GM18508 (cell line): ENCODE data around the gene TIMP3.
"Not testable (repeated sequence)": the region's sequence is repeated elsewhere in the genome, so short reads cannot be mapped to it uniquely, and the experiment has no call there.

ENCODE experiments used
- ATAC-seq: cut with Tn5 transposase; IDR thresholded peaks from one replicate; pipeline ENCODE4 v1.9.1; 2021; ENCODE audit warnings: moderate number of reproducible peaks; ENCODE audit not compliant: insufficient read depth, unreplicated experiment

TIMP3 gene

DNA sequence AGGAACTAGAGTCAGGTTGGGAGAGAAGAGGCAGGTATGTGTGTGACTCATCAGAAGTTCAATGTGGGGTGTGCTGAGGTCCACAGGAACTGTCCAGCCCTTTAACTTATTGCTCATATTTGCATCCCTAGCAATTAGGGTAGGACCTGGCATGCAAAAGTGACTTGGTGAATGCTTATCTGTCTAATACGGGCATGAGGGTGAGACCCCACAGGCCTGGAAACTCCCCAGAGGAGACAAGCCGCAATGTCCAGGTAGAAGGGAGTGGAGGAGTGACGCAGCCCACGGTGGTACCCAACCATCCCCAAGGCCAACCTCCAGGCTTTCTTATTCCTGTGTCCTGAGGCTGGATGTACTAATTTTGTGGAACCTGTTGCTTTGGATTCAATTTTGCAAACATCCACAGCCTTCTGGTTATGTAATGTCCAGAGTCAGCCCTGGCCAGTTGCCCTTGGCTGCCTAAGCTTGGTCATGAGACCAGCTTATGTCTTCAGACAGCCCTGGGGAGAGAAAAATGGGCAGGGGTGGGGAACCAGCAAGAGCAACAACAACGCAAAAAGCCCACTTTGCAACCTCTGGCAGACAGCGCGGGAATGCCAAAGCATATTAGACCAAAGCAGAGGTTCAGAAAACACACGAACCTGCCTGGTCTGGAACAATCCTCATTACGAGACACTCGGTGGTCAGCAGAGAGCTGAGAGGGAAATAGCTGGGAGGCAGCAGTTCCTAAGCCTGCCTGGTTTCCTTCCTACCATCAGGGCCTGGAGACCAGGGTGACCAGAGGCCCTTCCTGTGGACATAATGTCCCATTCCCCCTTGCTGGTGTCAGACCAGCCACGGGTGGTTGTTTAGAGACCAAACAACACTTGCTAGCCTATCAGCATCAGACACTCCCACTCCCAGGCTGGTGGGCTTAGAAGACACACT is 49.3 kb downstream of the TIMP3 start:
- no peak for ATAC-seq

DNA sequence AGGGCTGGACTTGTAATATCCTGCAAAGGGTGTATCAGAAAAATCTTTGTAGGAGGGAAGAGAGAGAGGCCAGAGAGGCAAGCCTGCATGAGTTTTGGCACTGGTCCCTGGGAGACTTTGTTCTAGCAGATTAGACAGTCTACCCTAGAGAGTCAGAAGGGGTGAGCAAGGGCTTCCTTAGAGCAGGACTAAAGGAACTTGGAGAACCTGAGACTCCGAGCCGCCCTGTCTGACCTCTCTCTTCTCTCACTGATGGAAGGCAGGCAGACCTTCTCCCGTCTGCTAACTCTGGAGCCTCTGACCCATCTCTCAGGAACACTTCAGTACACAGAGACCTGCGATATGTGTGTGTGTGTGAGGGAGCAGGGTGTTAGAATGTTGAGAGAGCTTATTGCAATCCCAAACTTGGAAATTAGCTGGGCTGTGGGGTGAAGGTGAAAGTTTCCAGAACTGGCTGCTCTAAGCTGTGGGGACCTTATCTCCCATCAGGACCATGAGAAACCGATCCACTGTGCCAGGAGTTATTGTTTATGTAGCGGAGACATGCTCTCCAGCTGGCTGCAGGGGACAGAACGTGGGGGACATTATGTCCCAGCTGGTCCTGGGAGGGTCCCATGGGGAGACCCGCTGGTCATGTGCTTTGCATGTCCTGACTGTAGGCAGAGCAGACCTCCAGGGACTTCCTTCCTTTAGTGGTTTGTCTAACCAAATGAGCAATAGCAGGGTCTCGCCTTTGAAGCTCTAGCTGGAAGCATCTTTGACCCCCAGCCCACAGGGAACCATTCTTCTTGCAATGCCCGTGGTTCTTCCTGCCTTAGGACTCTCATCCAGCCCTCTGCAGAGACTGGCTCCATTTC is 51.1 kb downstream of the TIMP3 start:
- no peak for ATAC-seq

DNA sequence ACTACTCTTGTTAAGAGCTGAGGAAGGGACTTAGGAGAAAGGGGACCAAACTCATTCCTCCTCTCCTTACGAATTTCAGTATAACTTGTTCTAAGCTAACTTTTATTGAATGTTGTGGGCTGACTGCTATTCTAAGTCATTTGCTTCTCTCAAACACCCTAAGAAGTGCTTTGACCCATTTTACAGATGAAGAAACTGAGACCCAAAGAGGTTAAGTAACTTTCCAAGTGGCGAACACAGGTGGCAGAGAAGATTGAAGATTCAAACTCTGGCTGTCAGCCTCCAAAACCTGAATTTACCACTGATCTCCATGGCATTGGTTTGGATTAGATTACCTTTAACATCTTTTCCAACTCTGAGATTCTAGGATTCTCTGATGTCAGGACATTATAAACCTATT is 52.2 kb downstream of the TIMP3 start:
- ATAC-seq, result no peak

GRCh38 chr22:32854351-32854804 is 52.9 kb downstream of the TIMP3 start:
- no peak for ATAC-seq

- no peak for ATAC-seq
Measured at GRCh38 chr22:32855045-32855756, 53.7 kb downstream of the TIMP3 start.

- ATAC-seq, result no peak
Measured at GRCh38 chr22:32858121-32858703, 56.7 kb downstream of the TIMP3 start.

- no peak for ATAC-seq
Measured at GRCh38 chr22:32858957-32859356, 57.5 kb downstream of the TIMP3 start.

DNA sequence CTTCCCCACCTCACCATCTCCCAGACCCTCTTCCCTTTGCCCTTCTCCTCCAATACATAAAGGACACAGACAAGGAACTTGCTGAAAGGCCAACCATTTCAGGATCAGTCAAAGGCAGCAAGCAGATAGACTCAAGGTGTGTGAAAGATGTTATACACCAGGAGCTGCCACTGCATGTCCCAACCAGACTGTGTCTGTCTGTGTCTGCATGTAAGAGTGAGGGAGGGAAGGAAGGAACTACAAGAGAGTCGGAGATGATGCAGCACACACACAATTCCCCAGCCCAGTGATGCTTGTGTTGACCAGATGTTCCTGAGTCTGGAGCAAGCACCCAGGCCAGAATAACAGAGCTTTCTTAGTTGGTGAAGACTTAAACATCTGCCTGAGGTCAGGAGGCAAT is 58.2 kb downstream of the TIMP3 start:
- ATAC-seq, result no peak

GRCh38 chr22:32861330-32861729 is 59.8 kb downstream of the TIMP3 start:
- no peak for ATAC-seq

- no peak for ATAC-seq
Measured at GRCh38 chr22:32862083-32862482, 60.6 kb downstream of the TIMP3 start.

DNA sequence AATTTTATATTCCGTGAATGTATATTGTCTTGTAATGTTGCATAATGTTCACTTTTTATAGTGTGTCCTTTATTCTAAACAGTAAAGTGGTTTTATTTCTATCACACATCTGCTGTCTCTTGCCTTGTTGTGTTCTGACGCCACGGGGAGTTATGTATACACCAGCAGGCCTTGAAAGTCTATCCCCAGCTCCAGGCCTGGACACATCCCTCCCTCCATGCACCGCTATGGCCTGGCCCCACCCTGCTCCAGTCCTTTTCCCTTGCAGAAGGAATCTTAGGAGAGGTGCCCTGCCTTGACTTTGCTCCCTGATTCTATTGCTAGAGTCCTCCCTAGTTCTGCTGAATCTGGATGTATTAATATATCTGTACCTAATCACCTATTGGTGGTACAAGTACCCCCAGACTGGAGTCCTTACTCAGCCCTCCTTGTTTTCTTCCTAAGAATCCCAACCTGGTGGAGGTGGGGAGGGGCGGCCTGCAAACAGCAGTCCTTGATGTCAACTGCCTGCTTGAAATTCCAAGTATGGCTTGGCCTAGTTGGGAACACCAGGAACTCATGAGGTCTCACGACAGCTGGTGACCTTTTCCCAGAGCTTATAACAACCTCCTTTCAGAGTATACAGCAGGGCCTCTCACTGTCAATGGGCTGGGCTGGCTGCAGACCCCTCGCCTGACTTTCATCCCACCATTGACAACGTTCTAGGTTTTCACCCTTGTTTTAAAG is 61.6 kb downstream of the TIMP3 start:
- ATAC-seq, result no peak

DNA sequence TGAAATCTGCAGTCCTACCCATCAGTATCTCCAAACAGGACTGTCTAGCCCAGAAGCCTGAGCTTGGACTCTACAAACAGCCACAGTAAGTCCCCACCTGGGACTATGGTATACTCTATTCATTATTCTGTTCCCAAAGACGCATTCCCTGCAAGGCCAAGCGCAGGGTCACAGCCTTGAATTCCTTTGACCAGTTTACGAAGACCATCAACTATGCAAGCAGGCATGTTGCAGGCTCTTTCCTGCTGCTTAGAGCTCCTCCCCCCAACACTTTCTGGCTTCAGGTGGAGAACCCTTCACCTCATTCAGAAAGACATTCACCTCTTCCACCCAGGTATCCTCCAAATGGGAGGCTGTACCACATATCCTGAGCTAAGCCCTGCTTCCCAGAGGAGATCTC is 62.5 kb downstream of the TIMP3 start:
- ATAC-seq, result no peak

DNA sequence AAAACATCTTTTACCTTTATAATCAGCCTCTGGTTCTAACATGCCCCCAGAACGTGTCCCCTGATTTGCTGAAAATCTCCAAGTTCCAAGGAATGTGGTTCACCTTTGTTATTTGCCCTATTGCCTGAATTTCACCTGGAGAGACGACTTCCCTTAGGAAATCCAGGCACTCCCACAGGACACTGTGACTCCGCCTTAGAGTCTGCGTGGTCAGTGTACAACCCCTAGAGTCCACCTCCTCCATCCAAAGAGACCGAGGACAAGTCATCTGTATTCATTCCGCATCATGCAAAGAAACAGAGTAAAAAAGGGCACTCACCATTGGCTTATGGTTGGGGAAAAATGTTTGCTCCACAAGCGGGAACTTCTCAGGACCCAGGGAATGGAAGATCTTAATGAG is 63.1 kb downstream of the TIMP3 start:
- ATAC-seq, result no peak

DNA sequence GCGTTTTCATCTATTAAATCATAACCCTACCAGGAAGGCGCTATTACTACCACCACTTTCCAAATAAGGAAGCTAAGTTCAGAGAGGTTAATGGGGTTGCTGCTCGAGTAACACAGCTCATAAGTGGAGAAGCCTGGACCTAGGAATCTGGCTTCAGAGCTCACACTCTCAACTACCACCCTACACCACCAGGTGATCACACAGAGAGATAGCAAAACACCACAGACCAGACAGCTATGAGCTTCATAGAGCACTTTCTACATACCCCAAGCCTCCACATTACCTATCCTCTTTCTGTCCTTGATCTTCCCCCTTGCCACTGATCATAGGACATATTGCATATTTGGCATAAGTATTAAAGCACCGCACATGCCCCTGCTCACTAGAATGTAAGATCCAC is 65.4 kb downstream of the TIMP3 start:
- no peak for ATAC-seq

- no peak for ATAC-seq
Measured at GRCh38 chr22:32868946-32869345, 67.4 kb downstream of the TIMP3 start.

GRCh38 chr22:32870474-32870873 is 69.0 kb downstream of the TIMP3 start:
- ATAC-seq, result no peak

GRCh38 chr22:32873604-32874003 is 72.1 kb downstream of the TIMP3 start:
- not testable (repeated sequence) for ATAC-seq

- ATAC-seq, result no peak
Measured at GRCh38 chr22:32874385-32874784, 72.9 kb downstream of the TIMP3 start.

DNA sequence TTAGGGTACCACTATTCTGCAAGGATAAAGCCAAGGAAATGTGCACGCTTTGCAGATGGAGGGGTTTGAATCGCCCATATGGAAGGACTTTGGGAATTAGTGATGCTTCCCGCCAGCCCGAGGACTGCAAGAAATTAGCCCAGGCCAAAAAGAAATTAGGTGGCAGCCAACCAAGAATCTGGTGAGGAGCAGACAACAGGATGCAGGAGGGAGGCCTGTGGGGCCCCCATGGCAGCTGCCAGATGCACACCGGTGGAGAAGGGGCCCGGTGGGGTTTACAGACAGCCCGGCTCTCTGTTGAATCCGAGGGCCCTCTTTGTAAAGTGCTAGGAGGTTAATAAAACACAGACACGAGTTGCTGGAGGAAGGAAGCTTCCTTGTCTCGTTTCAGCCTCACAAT is 73.5 kb downstream of the TIMP3 start:
- no peak for ATAC-seq

GRCh38 chr22:32876516-32876915 is 75.0 kb downstream of the TIMP3 start:
- no peak for ATAC-seq
